HCT116 (cell line): ENCODE measurements around the gene CUL5. TPM values are rescaled to one million over a fixed set of nuclear protein-coding genes. Genes with fewer than 3 reads are reported as not detected.

Experiments used
- ATAC-seq: fragments of 200-7000 bp; cut with Tn5 transposase; 2 replicates; pipeline ENCODE4 v1.9.1; 2020; ENCODE audit warnings: mild to moderate bottlenecking, moderate library complexity
- BruUV-seq: library from RNA; stranded (reverse); fragments of 400-500 nt; replicated peaks from 2 replicates; lab custom pipeline; 2021; lab: Mats Ljungman, UMichigan
- CTCF ChIA-PET: fragments of 300-600 bp; sonication (Branson Sonifier 250); formaldehyde crosslinking; loops from one replicate; lab custom pipeline; 2021; ENCODE audit warnings: antibody characterized with exemption; lab: Charles Lee
- POLR2A ChIA-PET: fragments of 300-600, 350-600 bp; sonication (Branson Sonifier 250); formaldehyde crosslinking; loops from one replicate; lab custom pipeline; 2021; ENCODE audit warnings: antibody characterized with exemption; lab: Charles Lee
- RAD21 ChIA-PET, 2 experiments: fragments of 300-600 bp; sonication (Branson Sonifier 250); formaldehyde crosslinking; loops; one replicate each; lab custom pipeline; 2023; ENCODE audit warnings: low total read pairs in 2 of 2; ENCODE audit not compliant: uncharacterized antibody in 2 of 2, unreplicated experiment in 2 of 2, low non-redundant PET in 1 of 2; lab: Charles Lee
- DNase-seq: peaks from one replicate; pipeline ENCODE4 v3.0.0-alpha.2; 2010; ENCODE audit warnings: low read depth, low spot score
- H2AFZ ChIP-seq: fragments of 200-600 bp; shearing (Covaris generic), sonication (generic); 2 replicates; pipeline ENCODE4 v1.6.1; 2017; ENCODE audit warnings: low read depth, mixed run types, mixed read lengths, antibody characterized with exemption, low read length; ENCODE audit not compliant: poor library complexity, severe bottlenecking
- H3K27ac ChIP-seq: 2 replicates; pipeline ENCODE4 v1.5.1; 2012; ENCODE audit warnings: low read depth, low read length
- H3K27me3 ChIP-seq: fragments of 200-600 bp; sonication (generic); 2 replicates; pipeline ENCODE4 v1.6.1; 2016; ENCODE audit warnings: mixed run types, low read length, mixed read lengths; ENCODE audit not compliant: insufficient read depth
- H3K36me3 ChIP-seq, 2 experiments: fragments of 200-500 bp in 1 of 2; fragments of 200-600 bp in 1 of 2; sonication (Bioruptor generic) in 1 of 2; sonication (generic) in 1 of 2; 2 replicates each; pipeline versions ENCODE4 v1.5.1 to v1.6.1; 2014 to 2016; ENCODE audit warnings: low read length in 2 of 2, inconsistent platforms in 1 of 2, mixed read lengths in 1 of 2, mixed run types in 1 of 2; ENCODE audit not compliant: insufficient read depth in 2 of 2, control insufficient read depth in 1 of 2
- H3K4me1 ChIP-seq, 2 experiments: fragments of 200-600 bp in 1 of 2; sonication (generic) in 1 of 2; 2 replicates each; pipeline versions ENCODE4 v1.5.1 to v1.6.1; 2012 to 2017; ENCODE audit warnings: low read length in 2 of 2, inconsistent platforms in 1 of 2, mild to moderate bottlenecking in 1 of 2, mixed read lengths in 1 of 2, mixed run types in 1 of 2, moderate library complexity in 1 of 2; ENCODE audit not compliant: insufficient read depth in 2 of 2, control insufficient read depth in 1 of 2
- H3K4me2 ChIP-seq: fragments of 200-600 bp; sonication (generic); 2 replicates; pipeline ENCODE4 v1.6.1; 2017; ENCODE audit warnings: mixed run types, low read length, mixed read lengths
- H3K4me3 ChIP-seq, 2 experiments: fragments of 200-600 bp in 1 of 2; sonication (generic) in 1 of 2; replicated peaks in 1 of 2; 2 replicates each; pipeline ENCODE4 v1.5.1; 2011 to 2016; ENCODE audit warnings: low read length in 2 of 2, control low read depth in 1 of 2, low read depth in 1 of 2, mild to moderate bottlenecking in 1 of 2, mixed read lengths in 1 of 2, mixed run types in 1 of 2
- H3K79me2 ChIP-seq: fragments of 200-600 bp; sonication (generic); 2 replicates; pipeline ENCODE4 v1.6.1; 2017; ENCODE audit warnings: mild to moderate bottlenecking, mixed run types, low read length, moderate library complexity, mixed read lengths; ENCODE audit not compliant: insufficient read depth
- H3K9ac ChIP-seq: fragments of 200-600 bp; sonication (generic); 2 replicates; pipeline ENCODE4 v1.6.1; 2016; ENCODE audit warnings: low read length, mixed read lengths
- H3K9me2 ChIP-seq: fragments of 200-600 bp; sonication (generic), shearing (Covaris generic); 2 replicates; pipeline ENCODE4 v1.6.1; 2017; ENCODE audit warnings: mixed run types, mild to moderate bottlenecking, moderate library complexity; ENCODE audit not compliant: insufficient read depth
- H3K9me3 ChIP-seq, 2 experiments: fragments of 200-500 bp in 1 of 2; fragments of 200-600 bp in 1 of 2; sonication (Bioruptor generic) in 1 of 2; sonication (generic) in 1 of 2; 2 replicates each; pipeline ENCODE4 v1.6.1; 2014 to 2017; ENCODE audit warnings: low read length in 2 of 2, mixed read lengths in 2 of 2, inconsistent platforms in 1 of 2, low read depth in 1 of 2, mild to moderate bottlenecking in 1 of 2, mixed run types in 1 of 2, moderate library complexity in 1 of 2; ENCODE audit not compliant: control insufficient read depth in 1 of 2, insufficient read depth in 1 of 2
- H4K20me1 ChIP-seq: fragments of 200-600 bp; sonication (generic), shearing (Covaris generic); 2 replicates; pipeline ENCODE4 v1.6.1; 2017; ENCODE audit warnings: mixed run types, mild to moderate bottlenecking, moderate library complexity; ENCODE audit not compliant: insufficient read depth
- ATF3 ChIP-seq: IDR thresholded peaks from 2 replicates; pipeline ENCODE4 v1.6.1; 2012
- CEBPB ChIP-seq: IDR thresholded peaks from 2 replicates; pipeline ENCODE4 v1.6.1; 2012; ENCODE audit warnings: low read depth
- CTCF ChIP-seq, 3 experiments: fragments of 200-600 bp in 1 of 3; sonication (generic) in 1 of 3; IDR thresholded peaks in 2 of 3; conservative IDR thresholded peaks in 1 of 3; 2 replicates each; pipeline ENCODE4 v1.5.1; 2012 to 2017; ENCODE audit warnings: low read depth in 2 of 3, low read length in 2 of 3, antibody characterized with exemption in 1 of 3, borderline replicate concordance in 1 of 3, control low read depth in 1 of 3, mild to moderate bottlenecking in 1 of 3, mixed read lengths in 1 of 3, mixed run types in 1 of 3, moderate library complexity in 1 of 3; ENCODE audit not compliant: insufficient read depth in 1 of 3
- EGR1 ChIP-seq: IDR thresholded peaks from 2 replicates; pipeline ENCODE4 v1.6.1; 2012; ENCODE audit warnings: low read depth
- EZH2 ChIP-seq: fragments of 200-600 bp; sonication (generic); IDR thresholded peaks from 2 replicates; pipeline ENCODE4 v1.6.1; 2017; ENCODE audit warnings: antibody characterized with exemption, mixed run types
- EZH2phosphoT487 ChIP-seq: fragments of 200-600 bp; IDR thresholded peaks from 2 replicates; pipeline ENCODE4 v1.6.1; 2018; ENCODE audit warnings: antibody characterized with exemption, borderline replicate concordance
- FOSL1 ChIP-seq: IDR thresholded peaks from 2 replicates; pipeline ENCODE4 v1.6.1; 2012; ENCODE audit warnings: low read depth
- MAX ChIP-seq: IDR thresholded peaks from 2 replicates; pipeline ENCODE4 v1.6.1; 2012
- POLR2AphosphoS5 ChIP-seq: IDR thresholded peaks from 2 replicates; pipeline ENCODE4 v1.6.1; 2011; ENCODE audit warnings: mild to moderate bottlenecking, low read depth, low read length, moderate library complexity
- REST ChIP-seq: IDR thresholded peaks from 2 replicates; pipeline ENCODE4 v1.6.1; 2012; ENCODE audit warnings: low read depth
- SRF ChIP-seq: IDR thresholded peaks from 2 replicates; pipeline ENCODE4 v1.6.1; 2012; ENCODE audit warnings: low read depth
- YY1 ChIP-seq: IDR thresholded peaks from 2 replicates; pipeline ENCODE4 v1.6.1; 2011; ENCODE audit warnings: low read length, low read depth, moderate library complexity, mild to moderate bottlenecking; ENCODE audit not compliant: insufficient replicate concordance; ENCODE audit errors: extremely low read depth
- ZBTB33 ChIP-seq: IDR thresholded peaks from 2 replicates; pipeline ENCODE4 v1.6.1; 2011; ENCODE audit warnings: mild to moderate bottlenecking, low read length, moderate library complexity; ENCODE audit not compliant: insufficient replicate concordance; ENCODE audit errors: extremely low read depth
- ZFX ChIP-seq: fragments of 450-650 bp; IDR thresholded peaks from 2 replicates; pipeline ENCODE4 v1.6.1; 2017
- ZNF274 ChIP-seq: fragments of 200-500 bp; sonication (Bioruptor generic); IDR thresholded peaks from 2 replicates; pipeline ENCODE4 v1.6.1; 2014; ENCODE audit warnings: mild to moderate bottlenecking, low read depth, low read length, inconsistent platforms
- intact Hi-C: fragments of 100-400 bp; cut with micrococcal nuclease; formaldehyde crosslinking; loops from 2 replicates; pipeline ENCODE4 v1.10.0; 2022
- total RNA-seq: library from RNA; stranded (reverse); gene quantifications from one replicate; pipeline ENCODE4 v1.2.1, GENCODE V29; 2021; ENCODE audit not compliant: unreplicated experiment

The CUL5 gene
- total RNA-seq, 1 experiment from 2014 or later: 41.9 TPM

GRCh38 chr11:108032800-108033199, 24.1 kb downstream of the CUL5 start:
- Histone ChIP-seq H3K27ac (no peak overlapping the region), H3K4me1 (no peaks in the 10 kb centered on the region), H3K9me2 (no peaks in the 10 kb centered on the region), H3K4me2 (no peak overlapping the region), H4K20me1 (0 out of 2 replicates have a peak, but pooled peaks cover 4% of the 10 kb centered on the region), H3K27me3 (no peaks in the 10 kb centered on the region), H3K36me3 (no peaks in the 10 kb centered on the region), H3K9ac (no peak overlapping the region), H3K9me3 (no peaks in the 10 kb centered on the region), H3K79me2 (peaks cover 70% of the 10 kb centered on the region), H3K4me3 (no peak overlapping the region), H2AFZ (no peak overlapping the region)
- ATAC-seq (no peak), DNase-seq (no peak)
- CTCF ChIA-PET: no interaction called here
- RAD21 ChIA-PET: no interaction called here
- POLR2A ChIA-PET: no interaction called here
- BruUV-seq: no TSS peak
- intact Hi-C loops: no loop called here
- TF ChIP-seq CEBPB (no peak), ZBTB33 (no peak), EGR1 (no peak), EZH2phosphoT487 (no peak), FOSL1 (no peak), SRF (no peak), CTCF (IDR thresholded peaks at IDR 0.05 in 2 of 3, conservative IDR thresholded peaks at IDR 0.05 in 1 of 3; ENCODE audit: borderline replicate concordance in 1 of 3, insufficient read depth in 1 of 3, low read depth in 2 of 3, low read length in 2 of 3) (no peak), YY1 (no peak), ATF3 (no peak), MAX (no peak), ZNF274 (no peak), POLR2AphosphoS5 (no peak), EZH2 (no peak), ZFX (no peak), REST (no peak)
- TF ChIP-seq, all 23 proteins: peak for 0
